IgD-negative memory B cell (primary cell): ENCODE measurements around the gene CNTN5. TPM values are rescaled to one million over a fixed set of nuclear protein-coding genes. Genes with fewer than 3 reads are reported as not detected.

ENCODE experiments used
- H3K27ac Mint-ChIP-seq, 3 donors: one replicate each; pipeline ENCODE4 v1.8.0; 2020 to 2022; ENCODE audit warnings: mild to moderate bottlenecking in 3 of 3, mixed read lengths in 3 of 3, moderate library complexity in 1 of 3
- H3K27me3 Mint-ChIP-seq: one replicate; pipeline ENCODE4 v1.8.0; 2021; ENCODE audit warnings: mixed read lengths
- H3K36me3 Mint-ChIP-seq: one replicate; pipeline ENCODE4 v1.8.0; 2020; ENCODE audit warnings: mild to moderate bottlenecking, mixed read lengths
- H3K4me1 Mint-ChIP-seq, 3 donors: one replicate each; pipeline ENCODE4 v1.8.0; 2020 to 2022; ENCODE audit warnings: mixed read lengths in 3 of 3, mild to moderate bottlenecking in 1 of 3
- H3K4me3 Mint-ChIP-seq, 4 donors: one replicate each; pipeline ENCODE4 v1.8.0; 2020 to 2022; ENCODE audit warnings: mild to moderate bottlenecking in 4 of 4, mixed read lengths in 4 of 4, moderate library complexity in 3 of 4
- H3K9me3 Mint-ChIP-seq, 3 donors: one replicate each; pipeline ENCODE4 v1.8.0; 2020 to 2021; ENCODE audit warnings: mixed read lengths in 3 of 3, mild to moderate bottlenecking in 1 of 3
- polyA plus RNA-seq: library from polyadenylated mRNA; unstranded; fragments of 300-500 nt; fragmentation: Illumina TruSeq; gene quantifications from one replicate; pipeline ENCODE4 v1.2.3, GENCODE V29; 2021

Gene CNTN5
- polyA plus RNA-seq, 1 donor from 2014 or later = not detected

GRCh38 chr11:99676292-99676691, 655.5 kb downstream of the CNTN5 start:
- Mint-ChIP-seq H3K27ac (no peak overlapping the region), H3K4me3 (no peak overlapping the region), H3K36me3 (peaks cover 2% of the 10 kb centered on the region), H3K27me3 (no peaks in the 10 kb centered on the region), H3K4me1 (no peaks in the 10 kb centered on the region), H3K9me3 (peaks cover 0 to 3% (median 0%) of the 10 kb centered on the region in 3 donors)

GRCh38 chr11:99682171-99682570, 661.4 kb downstream of the CNTN5 start:
- no peak overlapping the region for H3K27ac Mint-ChIP-seq
- H3K4me1 Mint-ChIP-seq = no peaks in the 10 kb centered on the region
- peaks cover 0 to 7% (median 0%) of the 10 kb centered on the region in 3 donors for H3K9me3 Mint-ChIP-seq
- H3K4me3 Mint-ChIP-seq = no peak overlapping the region
- no peaks in the 10 kb centered on the region for H3K27me3 Mint-ChIP-seq
- H3K36me3 Mint-ChIP-seq = no peaks in the 10 kb centered on the region

- Mint-ChIP-seq H3K9me3 (peaks cover 0 to 7% (median 0%) of the 10 kb centered on the region in 3 donors), H3K36me3 (no peaks in the 10 kb centered on the region), H3K4me1 (no peaks in the 10 kb centered on the region), H3K27me3 (no peaks in the 10 kb centered on the region), H3K4me3 (no peak overlapping the region), H3K27ac (no peak overlapping the region)
Observed at GRCh38 chr11:99682646-99683045, 661.9 kb downstream of the CNTN5 start.

- Mint-ChIP-seq H3K4me3 (no peak overlapping the region), H3K9me3 (peaks cover 0 to 5% (median 0%) of the 10 kb centered on the region in 3 donors), H3K4me1 (no peaks in the 10 kb centered on the region), H3K27ac (no peak overlapping the region), H3K36me3 (no peaks in the 10 kb centered on the region), H3K27me3 (no peaks in the 10 kb centered on the region)
Observed at GRCh38 chr11:99683933-99684332, 663.2 kb downstream of the CNTN5 start.

GRCh38 chr11:99686838-99687237, 666.1 kb downstream of the CNTN5 start:
- Mint-ChIP-seq H3K36me3 (no peaks in the 10 kb centered on the region), H3K9me3 (peaks cover under 1 to 7% (median 2%) of the 10 kb centered on the region in 3 donors), H3K27me3 (no peaks in the 10 kb centered on the region), H3K4me3 (no peak overlapping the region), H3K4me1 (no peaks in the 10 kb centered on the region), H3K27ac (no peak overlapping the region)

GRCh38 chr11:99687320-99687719, 666.6 kb downstream of the CNTN5 start:
- peaks cover 2 to 7% (median 5%) of the 10 kb centered on the region in 3 donors for H3K9me3 Mint-ChIP-seq
- no peak overlapping the region for H3K27ac Mint-ChIP-seq
- H3K36me3 Mint-ChIP-seq = no peaks in the 10 kb centered on the region
- H3K4me3 Mint-ChIP-seq = no peak overlapping the region
- H3K27me3 Mint-ChIP-seq = no peaks in the 10 kb centered on the region
- no peaks in the 10 kb centered on the region for H3K4me1 Mint-ChIP-seq

GRCh38 chr11:99693941-99694492, 673.3 kb downstream of the CNTN5 start:
- H3K4me3 Mint-ChIP-seq = no peak overlapping the region
- H3K27ac Mint-ChIP-seq = no peak overlapping the region
- H3K4me1 Mint-ChIP-seq = no peaks in the 10 kb centered on the region
- peaks cover 2 to 13% (median 3%) of the 10 kb centered on the region in 3 donors for H3K9me3 Mint-ChIP-seq
- H3K27me3 Mint-ChIP-seq = no peaks in the 10 kb centered on the region
- H3K36me3 Mint-ChIP-seq = no peaks in the 10 kb centered on the region

- Mint-ChIP-seq H3K9me3 (peaks cover 2 to 13% (median 3%) of the 10 kb centered on the region in 3 donors), H3K4me1 (no peaks in the 10 kb centered on the region), H3K36me3 (no peaks in the 10 kb centered on the region), H3K4me3 (no peak overlapping the region), H3K27ac (no peak overlapping the region), H3K27me3 (no peaks in the 10 kb centered on the region)
Observed at GRCh38 chr11:99695106-99695505, 674.4 kb downstream of the CNTN5 start.

GRCh38 chr11:99706848-99707247, 686.1 kb downstream of the CNTN5 start:
- H3K4me3 Mint-ChIP-seq = no peak overlapping the region
- no peaks in the 10 kb centered on the region for H3K27me3 Mint-ChIP-seq
- H3K27ac Mint-ChIP-seq = no peak overlapping the region
- H3K9me3 Mint-ChIP-seq = peaks cover 0 to 3% (median 1%) of the 10 kb centered on the region in 3 donors
- H3K36me3 Mint-ChIP-seq = no peaks in the 10 kb centered on the region
- no peaks in the 10 kb centered on the region for H3K4me1 Mint-ChIP-seq

- Mint-ChIP-seq H3K27ac (no peak overlapping the region), H3K4me1 (no peaks in the 10 kb centered on the region)
Observed at GRCh38 chr11:99708928-99709672, 688.4 kb downstream of the CNTN5 start.

GRCh38 chr11:99716302-99716701, 695.6 kb downstream of the CNTN5 start:
- no peaks in the 10 kb centered on the region for H3K27me3 Mint-ChIP-seq
- H3K27ac Mint-ChIP-seq = no peak overlapping the region
- H3K4me3 Mint-ChIP-seq = no peak overlapping the region
- peaks cover 0 to 5% (median 5%) of the 10 kb centered on the region in 3 donors for H3K9me3 Mint-ChIP-seq
- H3K36me3 Mint-ChIP-seq = no peaks in the 10 kb centered on the region
- no peaks in the 10 kb centered on the region for H3K4me1 Mint-ChIP-seq

More at GRCh38 chr11:99708928-99709672, 688.4 kb downstream of the CNTN5 start:
- H3K4me3 Mint-ChIP-seq = no peak overlapping the region
- H3K9me3 Mint-ChIP-seq = peaks cover 0 to 5% (median 1%) of the 10 kb centered on the region in 3 donors
- H3K36me3 Mint-ChIP-seq = no peaks in the 10 kb centered on the region
- no peaks in the 10 kb centered on the region for H3K27me3 Mint-ChIP-seq

- Mint-ChIP-seq H3K4me1 (no peaks in the 10 kb centered on the region), H3K27me3 (no peaks in the 10 kb centered on the region), H3K4me3 (no peak overlapping the region), H3K9me3 (peaks cover 0 to 10% (median under 1%) of the 10 kb centered on the region in 3 donors), H3K36me3 (no peaks in the 10 kb centered on the region), H3K27ac (no peak overlapping the region)
Observed at GRCh38 chr11:99718291-99718690, 697.5 kb downstream of the CNTN5 start.

GRCh38 chr11:99739464-99740089, 718.8 kb downstream of the CNTN5 start:
- Mint-ChIP-seq H3K4me3 (no peak overlapping the region), H3K9me3 (peaks cover 0 to 2% (median 0%) of the 10 kb centered on the region in 3 donors), H3K27me3 (no peaks in the 10 kb centered on the region), H3K4me1 (no peaks in the 10 kb centered on the region), H3K36me3 (no peaks in the 10 kb centered on the region), H3K27ac (no peak overlapping the region)

GRCh38 chr11:99742501-99742900, 721.8 kb downstream of the CNTN5 start:
- Mint-ChIP-seq H3K27ac (no peak overlapping the region), H3K4me3 (no peak overlapping the region), H3K27me3 (no peaks in the 10 kb centered on the region), H3K36me3 (no peaks in the 10 kb centered on the region), H3K9me3 (peaks cover 0 to 4% (median 0%) of the 10 kb centered on the region in 3 donors), H3K4me1 (no peaks in the 10 kb centered on the region)

GRCh38 chr11:99759787-99760186, 739.0 kb downstream of the CNTN5 start:
- Mint-ChIP-seq H3K4me1 (no peaks in the 10 kb centered on the region), H3K4me3 (no peak overlapping the region), H3K27ac (no peak overlapping the region), H3K27me3 (no peaks in the 10 kb centered on the region), H3K36me3 (peaks cover 1% of the 10 kb centered on the region), H3K9me3 (peaks cover 0 to 6% (median 4%) of the 10 kb centered on the region in 3 donors)
